Keratinocyte (primary cell): Measurements from ENCODE around the gene UPK3BL2.
"Not testable (repeated sequence)": the region's sequence is repeated elsewhere in the genome, so short reads cannot be mapped to it uniquely, and the experiment has no call there.

Experiments
- EZH2 ChIP-seq: IDR thresholded peaks from one replicate; pipeline ENCODE4 v1.6.1; 2012; ENCODE audit warnings: inconsistent platforms, mild to moderate bottlenecking, low read length, moderate library complexity
- TF ChIP-seq, protein P1 (sequence below), 3 experiments: IDR thresholded peaks in 1 of 3; conservative IDR thresholded peaks in 1 of 3; optimal IDR thresholded peaks in 1 of 3; 2 replicates in 2 of 3; 3 replicates in 1 of 3; pipeline versions ENCODE3 to v1.5.1; 2011; ENCODE audit warnings: low read length in 3 of 3, mild to moderate bottlenecking in 3 of 3, moderate library complexity in 2 of 3, control low read depth in 1 of 3, inconsistent platforms in 1 of 3; ENCODE audit not compliant: insufficient read depth in 2 of 3; ENCODE audit errors: extremely low read depth in 1 of 3

DNA sequence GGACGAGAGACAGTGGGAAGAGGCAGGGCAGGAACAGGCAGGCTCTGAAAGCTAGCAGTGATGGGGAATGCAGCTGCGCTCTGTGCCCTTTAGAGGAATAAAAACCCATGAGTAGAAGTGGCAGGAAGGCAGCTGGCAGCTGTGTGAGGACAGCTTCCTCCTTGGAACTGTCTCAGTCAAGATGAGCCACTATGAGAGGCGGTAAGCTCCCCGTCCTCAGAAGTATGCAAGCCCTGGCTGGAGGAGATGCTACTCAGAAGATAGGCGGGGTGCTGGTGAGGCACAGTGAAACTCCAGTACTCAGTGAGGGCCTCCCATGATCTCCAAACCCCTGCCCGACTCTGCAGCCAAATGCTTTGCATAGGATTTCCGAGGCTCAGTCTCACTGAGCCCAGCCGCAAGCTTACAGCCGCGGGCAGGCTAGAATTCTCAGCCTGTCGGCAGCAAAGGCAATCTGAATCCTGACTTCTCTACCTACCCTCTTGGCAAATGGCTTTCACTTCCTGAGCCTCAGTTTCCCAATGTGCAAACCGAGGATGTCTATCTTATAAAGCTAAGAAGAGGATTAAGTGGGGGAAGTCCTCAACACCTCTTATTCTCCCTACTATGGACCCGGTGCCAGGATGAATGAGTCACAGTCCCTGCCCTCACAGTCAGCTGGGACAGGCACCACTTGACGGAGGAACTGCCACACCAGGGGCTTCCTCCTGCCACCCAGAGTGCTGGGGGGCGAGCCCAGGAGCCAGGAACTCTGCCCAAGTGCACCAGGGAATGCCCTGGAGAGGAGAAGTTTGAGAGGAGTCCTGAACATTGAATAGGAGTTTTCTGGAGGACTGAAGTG lies 28.4 kb downstream of the UPK3BL2 start:
- TF ChIP-seq, protein P1, sequence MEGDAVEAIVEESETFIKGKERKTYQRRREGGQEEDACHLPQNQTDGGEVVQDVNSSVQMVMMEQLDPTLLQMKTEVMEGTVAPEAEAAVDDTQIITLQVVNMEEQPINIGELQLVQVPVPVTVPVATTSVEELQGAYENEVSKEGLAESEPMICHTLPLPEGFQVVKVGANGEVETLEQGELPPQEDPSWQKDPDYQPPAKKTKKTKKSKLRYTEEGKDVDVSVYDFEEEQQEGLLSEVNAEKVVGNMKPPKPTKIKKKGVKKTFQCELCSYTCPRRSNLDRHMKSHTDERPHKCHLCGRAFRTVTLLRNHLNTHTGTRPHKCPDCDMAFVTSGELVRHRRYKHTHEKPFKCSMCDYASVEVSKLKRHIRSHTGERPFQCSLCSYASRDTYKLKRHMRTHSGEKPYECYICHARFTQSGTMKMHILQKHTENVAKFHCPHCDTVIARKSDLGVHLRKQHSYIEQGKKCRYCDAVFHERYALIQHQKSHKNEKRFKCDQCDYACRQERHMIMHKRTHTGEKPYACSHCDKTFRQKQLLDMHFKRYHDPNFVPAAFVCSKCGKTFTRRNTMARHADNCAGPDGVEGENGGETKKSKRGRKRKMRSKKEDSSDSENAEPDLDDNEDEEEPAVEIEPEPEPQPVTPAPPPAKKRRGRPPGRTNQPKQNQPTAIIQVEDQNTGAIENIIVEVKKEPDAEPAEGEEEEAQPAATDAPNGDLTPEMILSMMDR (optimal IDR thresholded peaks at IDR 0.05 in 1 of 3, IDR thresholded peaks at IDR 0.05 in 1 of 3, conservative IDR thresholded peaks at IDR 0.05 in 1 of 3; ENCODE audit: extremely low read depth in 1 of 3, insufficient read depth in 2 of 3, low read length in 3 of 3), result not testable (repeated sequence)
- not testable (repeated sequence) for TF ChIP-seq EZH2
